Measurements from ENCODE around the gene MATCAP1.
A peak's percentile ranks its signal among the peaks of the same experiment; 100 is the strongest.

The MATCAP1 gene

DNA sequence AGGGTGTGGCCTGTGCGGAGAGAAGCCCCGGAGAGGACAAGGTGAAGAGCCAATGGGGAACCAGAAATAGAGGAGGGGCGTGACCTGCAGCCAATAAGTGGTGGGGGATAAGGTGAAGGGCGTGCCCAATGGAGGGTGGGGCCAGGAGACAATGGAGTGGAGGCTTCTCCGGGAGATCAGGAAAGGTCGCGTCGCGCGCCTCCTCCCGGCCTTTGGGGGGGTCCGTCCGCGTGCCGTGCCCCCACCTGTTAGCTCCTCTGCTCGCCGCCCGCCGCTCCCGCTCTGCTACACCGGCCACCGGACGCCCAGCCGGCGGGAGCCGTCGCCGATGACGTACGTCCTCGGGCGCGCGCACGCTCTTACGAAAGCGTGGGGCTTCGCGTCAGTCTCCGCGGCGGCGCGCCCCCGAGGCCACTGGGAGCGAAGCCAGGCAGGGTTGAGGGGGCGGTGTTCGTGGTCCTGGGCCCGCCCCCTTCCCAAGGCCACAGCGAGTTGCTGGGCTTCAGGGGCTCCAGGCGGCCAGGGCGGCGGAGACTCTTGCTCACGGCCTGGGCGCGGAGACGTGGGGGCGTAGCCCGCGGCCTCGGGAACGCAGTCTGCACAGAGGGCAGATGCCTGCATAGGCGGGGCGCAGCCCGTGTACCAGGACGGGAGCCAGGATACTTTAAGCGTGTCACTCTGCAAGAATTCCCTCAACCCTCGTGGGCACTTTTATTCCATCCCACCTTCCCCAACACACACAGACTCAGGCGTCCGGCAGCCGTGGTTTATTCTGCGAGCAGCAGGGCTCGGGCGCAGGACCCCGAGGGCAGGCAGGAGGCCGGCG lies at the start of gene MATCAP1:
TSS of gene MATCAP1 (minus strand) at position 337 of the 826 bp plus-strand sequence. CDS start 3,353 bp downstream, outside the sequence.
- peak; percentile 98 for DNase-seq (ENCODE audit: low spot score)

DNA sequence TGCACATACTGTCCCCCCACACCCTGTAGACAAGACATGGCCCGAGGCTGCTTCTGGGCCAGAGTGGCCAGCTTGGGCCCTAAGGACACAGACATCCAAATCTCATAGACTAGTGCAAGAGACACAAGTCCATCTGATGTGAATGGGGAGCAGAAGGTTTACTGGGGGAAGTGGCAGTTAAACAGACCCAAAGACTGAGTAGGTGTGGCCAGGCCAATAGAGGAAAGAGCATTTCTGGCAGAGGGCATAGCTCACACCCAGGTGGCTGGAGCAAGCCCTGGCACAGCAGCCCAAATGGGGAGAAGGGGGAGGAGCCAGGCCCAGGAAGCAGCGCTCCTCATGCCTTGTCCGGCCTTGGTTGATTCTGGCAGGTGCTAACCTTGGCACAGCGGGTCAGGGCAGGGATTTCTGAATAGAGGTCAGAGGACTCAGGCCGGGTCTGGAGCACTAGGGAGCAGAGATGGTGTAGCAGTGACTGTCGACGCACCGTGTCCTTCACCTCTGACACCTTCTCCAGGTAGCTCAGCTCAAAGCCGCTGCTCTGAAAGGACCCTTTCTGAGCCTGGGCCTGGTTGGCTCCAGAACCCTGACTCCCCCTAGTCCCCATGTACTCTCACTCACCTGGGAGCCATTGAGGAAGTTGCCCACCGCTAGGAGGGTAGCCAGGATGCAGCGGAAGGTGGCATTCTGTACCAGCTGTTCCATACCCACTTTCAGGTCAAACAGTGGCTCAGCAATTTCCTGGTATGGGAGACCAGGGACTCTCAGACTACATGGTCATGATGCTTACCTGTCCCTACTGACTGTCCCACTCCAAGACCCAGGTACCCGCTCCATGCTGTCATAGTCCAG lies 47.3 kb upstream of the MATCAP1 start:
- DNase-seq (ENCODE audit: low spot score), result no peak

DNA sequence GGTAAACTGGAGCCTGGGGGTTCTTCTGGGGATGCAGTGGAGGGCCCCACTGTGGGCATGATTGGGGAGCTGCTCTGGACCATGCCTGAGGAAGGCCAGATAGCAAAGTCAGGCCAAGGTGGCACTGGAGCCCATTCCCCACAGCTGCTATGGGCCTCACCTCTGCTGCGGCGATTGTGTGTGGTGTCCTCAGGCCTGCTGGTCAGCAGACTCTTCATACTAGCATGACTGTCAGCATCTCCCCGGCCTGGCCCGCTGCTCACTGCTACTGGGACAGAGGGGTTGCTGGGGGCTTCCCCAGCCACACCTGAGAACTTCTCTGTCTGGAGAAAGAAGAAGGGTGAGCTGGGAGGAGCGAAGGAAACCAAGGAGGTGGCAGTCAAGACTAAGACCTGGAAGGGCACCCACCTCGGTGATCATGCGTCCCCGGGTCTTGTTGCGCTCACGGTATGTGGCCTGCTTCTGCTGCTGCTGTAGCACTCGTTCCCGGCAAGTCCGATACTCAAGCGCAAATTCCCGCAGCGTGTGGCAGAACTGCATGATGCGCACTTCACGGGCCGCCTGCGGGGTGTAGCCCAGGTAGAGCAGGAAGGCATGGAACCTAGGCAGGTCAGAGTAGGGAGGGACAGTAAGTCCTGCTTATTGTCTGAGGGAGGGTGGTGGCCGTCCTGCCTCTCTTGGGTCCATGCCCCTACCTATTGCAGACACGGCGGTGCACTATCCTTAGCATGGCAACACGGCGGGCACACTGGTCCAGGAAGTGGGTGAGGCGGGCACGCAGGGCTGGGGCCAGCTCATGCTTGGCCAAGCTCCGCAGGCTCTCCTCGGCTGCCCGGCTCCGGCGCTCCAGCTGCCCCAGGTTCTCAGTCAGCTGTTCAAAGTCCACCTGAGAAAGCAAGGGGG lies 46.4 kb upstream of the MATCAP1 start:
- no peak for DNase-seq (ENCODE audit: low spot score)

DNA sequence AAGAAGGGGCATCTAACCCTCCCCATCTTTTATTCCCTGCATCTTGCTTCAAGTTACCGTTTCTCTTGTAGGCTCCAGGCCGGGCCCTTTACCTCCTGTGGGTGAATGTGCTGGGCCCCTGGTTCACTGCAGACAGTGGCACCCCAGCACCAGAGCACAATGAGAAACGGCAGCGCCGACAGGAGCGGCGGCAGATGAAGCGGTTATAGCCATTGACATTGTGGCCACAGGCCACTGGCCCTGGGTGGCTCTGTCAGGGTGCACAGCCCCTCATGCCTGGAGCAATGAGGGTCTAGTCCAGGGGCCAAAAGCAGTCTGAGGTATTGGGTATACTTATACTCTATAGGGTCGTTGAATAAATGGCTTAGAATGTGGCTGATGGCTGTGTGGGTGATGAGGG lies 45.1 kb upstream of the MATCAP1 start:
- no peak for DNase-seq (ENCODE audit: low spot score)

DNA sequence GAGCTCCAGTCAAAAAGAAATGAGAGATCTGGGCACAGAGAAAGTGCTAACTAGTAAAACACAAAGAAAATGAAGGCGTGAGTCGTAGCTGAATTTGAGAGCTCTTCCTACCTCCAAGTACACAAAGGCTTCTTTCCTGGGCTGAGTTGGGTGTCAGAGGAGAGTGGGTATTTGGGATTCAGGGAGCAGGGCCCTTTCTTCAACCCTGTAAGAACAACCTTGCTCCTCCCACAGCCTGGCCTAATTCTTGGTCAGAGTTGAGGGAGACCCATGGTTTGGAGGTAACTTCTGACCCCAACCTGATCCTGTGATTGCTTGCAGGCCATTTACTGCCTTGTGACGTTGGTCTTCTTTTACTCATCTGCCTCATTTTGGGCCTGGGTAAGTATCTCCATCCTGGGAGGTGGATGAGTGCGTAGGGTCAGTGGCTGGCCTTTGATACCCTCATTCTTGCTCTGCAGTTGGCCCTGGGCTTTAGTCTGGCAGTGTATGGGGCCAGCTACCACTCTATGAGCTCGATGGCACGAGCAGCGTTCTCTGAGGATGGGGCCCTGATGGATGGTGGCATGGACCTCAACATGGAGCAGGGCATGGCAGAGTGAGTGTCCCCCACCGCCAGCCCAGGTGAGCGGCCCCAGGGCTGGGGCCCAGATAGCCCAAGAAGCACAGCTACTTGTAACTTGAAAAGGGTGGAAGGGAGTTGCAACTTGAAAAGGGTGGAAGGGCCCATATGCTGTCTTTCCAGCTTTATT lies 44.4 kb upstream of the MATCAP1 start:
- DNase-seq (ENCODE audit: low spot score), result no peak

DNA sequence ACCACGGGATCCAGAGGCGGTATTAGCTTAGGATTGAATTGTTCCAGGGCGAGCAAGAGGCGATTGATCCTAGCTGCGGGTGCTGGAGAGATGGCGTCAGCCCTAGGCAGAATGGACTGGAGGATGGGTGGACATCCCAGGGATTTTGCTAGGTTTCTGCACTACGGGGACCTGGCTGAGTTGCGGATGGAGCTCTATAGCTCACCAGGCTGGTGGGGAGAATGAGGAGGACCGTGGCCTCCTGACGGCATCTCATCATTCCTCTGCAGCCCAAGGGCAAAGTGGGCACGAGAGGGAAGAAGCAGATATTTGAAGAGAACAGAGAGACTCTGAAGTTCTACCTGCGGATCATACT lies 43.8 kb upstream of the MATCAP1 start:
- no peak for DNase-seq (ENCODE audit: low spot score)

DNA sequence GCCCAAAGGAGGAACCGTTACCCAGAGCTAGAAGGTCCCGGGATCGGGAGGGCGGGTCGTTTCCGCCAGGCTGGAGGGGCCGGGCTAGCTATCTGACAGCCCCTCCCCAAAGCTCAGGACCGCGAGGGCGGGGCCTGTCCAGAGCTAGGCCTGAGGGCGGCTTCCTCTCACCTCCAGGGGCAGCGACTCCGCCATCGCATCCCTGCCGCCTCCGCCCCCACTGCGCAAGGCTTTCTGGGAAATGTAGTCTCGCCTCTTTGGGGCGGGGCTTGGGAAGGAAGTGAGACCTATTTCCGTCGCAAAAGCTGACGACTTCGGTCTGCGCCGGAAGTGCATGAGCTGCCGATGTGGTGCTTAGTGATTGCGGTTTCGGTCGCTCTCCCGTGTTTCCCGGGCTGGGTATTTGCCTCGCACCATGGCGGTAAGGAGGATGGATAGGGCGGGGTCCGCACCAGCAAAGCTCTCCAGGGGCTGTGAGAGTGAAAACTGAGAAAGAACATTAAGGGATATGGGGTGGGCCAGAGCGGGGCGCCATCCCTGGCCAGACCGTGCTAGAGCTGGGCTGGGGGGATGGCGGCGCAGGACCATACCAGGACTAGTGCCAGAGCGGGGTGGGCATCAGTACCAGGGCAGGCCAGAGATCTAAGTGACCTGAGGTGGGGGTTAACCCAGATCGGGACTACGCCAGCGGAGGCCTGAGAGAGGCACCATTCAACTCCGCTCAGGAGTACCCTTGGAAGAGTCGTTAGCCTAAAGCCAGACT lies 43.2 kb upstream of the MATCAP1 start, which contains the start of gene TMEM208:
TSS of gene TMEM208 (plus strand) at position 327 of the 763 bp plus-strand sequence. CDS start at position 416, 89 bp downstream.
- peak; percentile 96 for DNase-seq (ENCODE audit: low spot score)

DNA sequence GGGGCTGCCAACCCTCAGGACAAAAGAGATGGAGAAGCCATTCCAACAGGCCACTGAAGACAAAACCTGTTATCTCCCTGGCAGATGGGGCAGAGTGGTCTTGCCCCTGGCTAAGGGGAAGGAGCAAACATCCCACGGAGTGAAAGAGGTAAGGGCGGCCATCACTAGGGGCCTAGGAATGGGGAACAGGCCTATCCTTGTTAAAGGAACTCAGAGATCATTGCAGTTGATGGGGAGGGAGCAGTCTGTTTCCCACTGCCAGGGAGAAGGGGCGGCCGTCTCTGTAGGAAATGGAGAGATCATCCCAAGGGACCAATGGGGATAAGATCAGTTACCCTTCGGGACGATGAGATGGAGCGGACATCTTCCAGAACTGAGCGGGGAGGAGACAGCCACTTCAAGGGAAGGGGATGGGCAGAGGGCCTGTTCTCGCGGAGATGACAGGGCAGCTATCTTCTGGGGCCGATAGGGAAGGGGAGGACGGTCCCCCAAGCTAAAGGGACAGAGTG lies 42.6 kb upstream of the MATCAP1 start:
- DNase-seq (ENCODE audit: low spot score), result no peak

DNA sequence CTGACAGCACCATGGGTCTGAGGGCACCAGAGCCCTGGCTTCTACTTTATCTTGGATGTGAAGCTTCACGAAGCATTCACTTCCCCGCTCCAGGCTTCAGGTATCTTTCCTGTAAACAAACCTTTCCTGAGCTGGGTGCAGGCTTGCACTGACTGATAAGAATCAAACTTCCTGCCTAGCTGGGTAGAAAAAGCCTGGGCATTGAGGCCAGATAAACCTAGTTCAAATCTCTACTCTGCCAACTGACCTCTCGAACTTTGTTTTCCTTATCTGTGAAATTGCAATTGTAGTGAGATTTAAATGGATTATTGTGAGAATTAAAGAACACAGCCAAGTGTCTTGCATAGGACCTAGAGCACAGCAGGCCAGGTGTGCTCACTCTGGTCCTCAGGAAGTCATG lies 40.2 kb upstream of the MATCAP1 start:
- no peak for DNase-seq (ENCODE audit: low spot score)

DNA sequence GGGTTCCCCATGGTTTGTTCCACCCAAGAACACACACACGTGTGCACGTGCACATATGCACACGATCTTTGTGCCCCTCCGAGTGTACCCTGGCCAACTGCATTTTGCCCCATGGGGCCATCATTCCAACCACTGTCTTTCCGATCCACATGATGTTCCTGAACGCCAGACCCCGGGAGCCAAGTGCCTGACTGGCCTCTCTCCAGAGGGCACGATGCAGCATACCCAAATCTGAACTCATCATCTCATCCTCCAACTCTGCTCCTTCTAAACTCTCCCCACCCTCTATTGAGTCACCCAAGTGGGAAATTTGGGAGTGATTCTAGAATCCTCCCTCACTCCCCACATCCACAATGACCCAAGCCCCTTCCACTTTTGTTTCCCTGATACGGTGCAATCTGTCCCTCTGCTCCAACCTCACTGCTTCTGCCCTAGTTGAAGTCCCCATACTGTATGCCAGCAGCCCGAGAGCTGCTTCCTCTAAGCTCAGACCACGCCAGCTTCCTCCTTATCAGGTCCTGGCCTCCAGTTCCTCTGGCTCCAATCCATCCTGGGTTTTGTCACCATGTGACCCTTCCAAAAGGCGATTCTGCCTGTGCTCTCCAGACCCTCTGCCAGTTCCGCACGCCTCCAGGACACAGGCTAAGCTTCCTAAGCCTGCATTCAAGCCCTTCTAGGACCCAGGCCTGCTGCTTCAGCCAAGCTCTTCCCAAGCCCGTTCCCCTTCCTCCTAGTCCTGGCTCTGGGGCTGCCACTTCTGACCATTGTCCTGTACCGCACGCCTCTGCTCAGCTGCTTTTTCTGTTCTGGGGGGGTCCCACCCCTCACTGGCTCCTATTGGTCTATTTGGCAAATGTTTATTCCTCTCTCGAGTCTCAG lies 33.1 kb upstream of the MATCAP1 start:
- DNase-seq (ENCODE audit: low spot score), result no peak

DNA sequence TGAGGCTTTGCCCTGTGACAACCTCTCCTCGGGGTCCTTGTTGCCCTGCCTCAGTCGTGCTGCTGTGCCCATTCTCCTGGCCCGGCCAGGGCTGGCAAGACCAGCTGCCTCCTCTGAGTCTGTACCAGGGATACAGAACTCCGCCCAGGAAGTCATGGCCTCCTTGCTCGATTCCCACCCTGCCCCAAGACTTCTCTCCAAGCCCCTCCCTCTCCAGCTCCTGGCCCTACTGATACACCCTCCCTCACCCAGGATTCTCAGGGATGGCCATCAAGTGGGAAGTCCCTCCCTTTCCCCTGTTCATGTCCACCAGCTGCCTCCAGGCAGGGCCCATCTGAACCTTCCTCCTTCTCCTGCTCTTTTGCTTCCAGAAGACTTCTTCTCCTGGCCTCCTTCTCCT lies 31.9 kb upstream of the MATCAP1 start:
- DNase-seq (ENCODE audit: low spot score), result no peak

DNA sequence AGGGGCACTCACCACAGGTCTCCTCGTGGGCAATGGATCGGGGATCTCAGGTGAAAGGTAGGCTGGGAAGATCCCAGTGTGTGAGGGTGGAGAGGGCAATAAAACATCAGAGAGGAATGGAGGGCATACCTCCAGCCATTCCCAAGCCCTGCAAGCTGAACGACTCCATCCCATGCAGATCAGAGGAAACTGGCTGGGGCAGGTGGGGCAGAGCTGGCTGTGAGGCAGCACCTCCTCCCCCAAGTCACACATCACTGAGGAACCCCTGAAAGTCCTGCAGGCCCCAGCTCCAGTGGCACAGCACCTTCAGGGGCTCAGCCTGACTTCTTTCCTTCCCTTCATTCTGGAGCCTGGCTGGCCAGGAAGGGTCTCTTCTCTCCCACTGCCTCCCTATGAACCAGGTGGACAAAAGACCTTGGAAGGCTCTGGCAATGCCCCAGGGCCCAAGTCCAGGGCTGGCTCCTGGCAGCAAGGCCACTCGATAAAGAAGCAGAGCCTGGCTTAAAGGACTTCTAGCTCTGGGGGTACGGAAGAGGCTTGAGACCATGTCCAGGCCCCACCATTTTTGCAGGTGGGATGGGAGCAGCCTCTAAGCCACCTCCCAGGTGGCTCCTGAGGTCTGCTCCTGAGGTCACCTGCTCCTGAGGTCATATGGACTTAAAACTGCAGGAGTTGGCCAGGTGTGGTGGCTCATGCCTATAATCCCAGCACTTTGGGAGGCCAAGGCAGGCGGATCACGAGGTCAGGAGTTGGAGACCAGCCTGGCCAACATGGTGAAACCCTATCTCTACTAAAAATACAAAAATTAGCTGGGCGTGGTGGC lies 29.6 kb upstream of the MATCAP1 start:
- no peak for DNase-seq (ENCODE audit: low spot score)

DNA sequence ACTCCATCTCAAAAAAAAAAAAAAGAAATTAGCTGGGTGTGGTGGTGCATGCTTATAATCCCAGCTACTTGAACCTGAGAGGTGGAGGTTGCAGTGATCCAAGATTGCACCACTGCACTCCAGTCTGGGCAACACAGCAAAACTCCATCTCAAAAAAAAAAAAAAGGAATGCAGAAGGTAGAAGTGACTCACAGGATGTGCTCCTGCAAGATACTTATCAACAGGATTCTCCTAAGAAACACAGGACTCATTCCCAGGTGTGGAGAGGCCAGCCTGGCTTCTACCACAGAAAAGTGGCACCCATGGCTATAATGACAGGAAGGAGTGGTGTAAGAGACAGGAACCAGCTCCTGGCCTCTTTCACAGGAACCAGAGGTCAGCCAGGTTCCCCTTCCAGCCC lies 29.0 kb upstream of the MATCAP1 start:
- DNase-seq (ENCODE audit: low spot score), result no peak

DNA sequence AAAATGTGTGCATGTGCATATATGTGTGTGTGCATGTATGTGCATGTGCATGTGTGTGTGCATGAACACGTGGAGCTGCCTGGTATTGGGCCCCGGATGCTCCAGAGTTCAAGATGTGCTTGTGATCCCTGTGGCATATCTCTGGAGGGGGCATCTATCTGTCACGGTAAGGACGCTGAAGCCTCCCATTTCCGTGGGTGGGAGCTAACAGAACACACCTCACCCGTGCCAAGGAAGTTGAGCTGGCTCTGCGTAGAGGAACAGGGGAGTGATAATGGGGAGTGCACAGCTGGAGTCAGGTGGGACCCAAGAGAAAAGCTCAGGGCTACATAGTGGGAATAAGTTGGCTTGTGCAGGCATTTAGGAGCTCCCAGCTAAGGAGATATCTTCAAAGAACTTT lies 27.9 kb upstream of the MATCAP1 start:
- DNase-seq (ENCODE audit: low spot score), result no peak

DNA sequence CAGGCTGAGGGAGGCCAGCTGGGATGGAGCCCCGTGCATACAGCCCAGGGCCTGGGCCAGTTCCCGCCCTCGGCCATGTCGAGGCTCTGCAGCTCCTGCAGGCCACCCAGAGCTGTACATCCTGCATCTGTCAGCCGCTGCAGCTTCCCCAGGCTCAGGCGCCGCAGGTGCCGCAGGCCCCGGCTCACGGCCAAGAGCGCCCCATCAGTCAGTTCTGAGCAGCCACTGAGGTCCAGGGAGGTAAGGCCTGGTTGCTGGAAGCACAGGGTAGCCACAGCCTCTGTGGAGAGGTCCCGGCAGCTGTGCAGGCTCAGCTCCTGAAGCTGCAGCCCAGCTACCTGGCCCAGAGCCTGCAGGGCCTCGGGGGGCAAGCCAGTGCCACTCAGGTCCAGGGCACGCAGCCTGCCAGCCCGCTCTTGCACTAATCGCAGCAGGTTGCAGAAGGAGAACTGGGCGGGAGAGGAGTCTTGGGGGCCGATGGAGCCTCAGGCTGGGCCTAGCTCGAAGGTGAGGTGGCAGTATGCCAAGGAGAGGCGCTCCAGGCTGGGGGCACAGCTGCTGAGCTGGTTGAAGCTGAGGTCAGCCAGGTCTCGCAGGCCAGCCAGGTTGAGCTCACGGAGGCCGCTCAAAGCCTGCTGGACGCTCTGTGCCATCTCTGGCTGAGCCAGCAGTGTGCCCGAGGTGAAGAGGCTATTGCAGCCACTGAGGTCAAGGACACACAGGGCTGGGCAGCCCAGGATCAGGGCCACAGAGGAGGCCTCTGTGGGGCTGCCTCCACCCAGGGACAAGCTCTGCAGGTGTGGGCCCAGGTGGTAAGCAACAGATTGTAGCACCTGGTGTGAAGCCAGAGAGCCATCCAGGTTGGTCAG lies 26.5 kb upstream of the MATCAP1 start:
- no peak for DNase-seq (ENCODE audit: low spot score)

DNA sequence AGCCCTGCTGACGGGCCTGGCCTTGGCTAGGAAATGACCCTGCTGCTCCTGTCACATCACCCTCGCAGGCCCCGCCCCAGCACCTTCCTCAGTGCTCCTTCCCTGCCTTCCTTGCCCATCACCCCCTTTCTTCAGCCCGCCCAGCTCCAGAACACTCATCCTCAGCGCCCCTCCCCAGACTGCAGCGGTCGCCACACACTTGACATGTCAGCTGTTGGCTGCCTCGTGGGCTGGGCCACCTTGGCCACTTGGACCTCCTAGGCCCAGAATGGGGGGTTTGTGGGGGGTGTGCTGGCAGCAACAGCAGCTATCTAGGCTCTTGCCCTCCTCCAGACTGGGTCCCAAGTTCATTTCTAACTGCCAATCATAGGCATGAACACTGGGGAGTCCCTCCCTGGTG lies 25.8 kb upstream of the MATCAP1 start:
- DNase-seq (ENCODE audit: low spot score), result no peak

DNA sequence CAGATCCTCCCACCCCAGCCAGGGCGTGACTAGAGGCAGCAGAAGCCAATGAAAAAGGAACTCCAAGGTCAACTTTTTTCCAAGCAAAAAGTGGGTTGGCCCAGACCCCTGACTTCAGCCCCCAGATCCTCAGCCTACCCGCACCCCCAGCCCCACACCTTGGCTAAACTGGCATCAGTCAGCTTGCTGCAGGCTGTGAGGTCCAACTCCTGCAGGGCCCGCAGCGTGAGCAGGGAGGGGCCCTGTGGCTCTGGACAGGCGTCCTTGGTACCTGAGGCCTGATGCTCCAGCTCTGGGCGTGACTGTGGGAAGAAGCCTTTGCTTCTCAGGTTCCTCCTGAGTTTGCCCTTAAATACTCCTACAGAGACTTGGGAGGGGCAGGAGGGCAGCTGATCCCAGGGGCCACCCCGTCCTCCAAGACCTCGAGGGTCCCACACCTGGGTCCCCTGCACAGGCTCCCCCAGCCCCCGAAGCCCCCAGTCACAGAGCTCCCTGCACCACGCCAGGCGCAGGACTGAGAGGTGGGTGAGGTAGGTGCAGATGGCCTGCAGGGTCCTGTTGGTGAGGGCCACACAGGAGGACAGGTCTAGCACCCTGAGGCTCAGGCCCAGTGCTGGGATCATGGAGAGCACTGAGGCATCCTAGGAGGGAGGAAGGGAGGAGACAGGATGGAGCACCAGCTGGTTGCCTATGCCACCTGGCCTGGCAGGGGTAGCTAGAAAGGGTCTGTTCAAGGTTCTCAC lies 24.6 kb upstream of the MATCAP1 start:
- DNase-seq (ENCODE audit: low spot score), result no peak

Data from putamen (tissue), 1 donor.